ENCODE measurements around the gene FAM131A. TPM values are rescaled to one million over a fixed set of nuclear protein-coding genes. Genes with fewer than 3 reads are reported as not detected.

The FAM131A gene
- total and polyA plus RNA-seq, 9 donors = 8.4 to 14.9 (median 10.4) TPM

DNA sequence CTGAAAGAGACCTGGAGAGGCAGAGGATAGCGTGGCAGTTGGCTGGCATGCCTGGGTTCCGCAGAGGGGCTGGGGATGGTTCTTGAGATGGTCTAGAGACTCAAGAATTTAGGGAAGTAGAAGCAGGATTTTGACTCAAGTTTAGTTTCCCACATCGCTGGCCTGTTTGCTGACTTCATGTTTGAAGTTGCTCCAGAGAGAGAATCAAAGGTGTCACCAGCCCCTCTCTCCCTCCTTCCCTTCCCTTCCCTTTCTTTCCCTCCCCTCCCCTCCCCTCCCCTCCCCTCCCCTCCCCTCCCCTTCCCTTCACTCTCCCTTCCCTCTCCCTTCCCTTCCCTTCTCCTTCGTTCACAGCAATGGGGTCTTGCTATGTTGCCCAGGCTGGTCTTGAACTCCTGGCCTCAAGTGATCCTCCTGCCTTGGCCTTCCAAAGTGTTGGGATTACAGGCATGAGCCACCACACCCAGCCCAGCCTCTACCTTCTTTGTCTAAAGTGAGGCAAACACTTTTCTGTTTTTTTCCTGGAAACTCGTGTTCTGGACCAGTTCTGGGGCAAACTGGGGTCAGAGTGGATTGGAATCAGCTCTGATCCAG, 52.6 kb downstream of the FAM131A start:
- no peak overlapping the region for H3K4me3 ChIP-seq (ENCODE audit: low read length)
- H3K27me3 ChIP-seq (ENCODE audit: control insufficient read depth, insufficient read depth, low read length) = no peaks in the 10 kb centered on the region
- H3K27ac ChIP-seq (ENCODE audit: low read length) = no peak overlapping the region
- DNase-seq = no peak
- no peaks in the 10 kb centered on the region for H3K9me3 ChIP-seq (replicated peaks; ENCODE audit: control insufficient read depth, low read depth, low read length)
- 80% methylated on average over 3 of the region's 5 CpGs for WGBS (ENCODE audit: insufficient coverage)
- peaks cover 5% of the 10 kb centered on the region for H3K4me1 ChIP-seq (ENCODE audit: control insufficient read depth, insufficient read depth, low read length)
- peaks cover 39% of the 10 kb centered on the region for H3K36me3 ChIP-seq (ENCODE audit: control insufficient read depth, insufficient read depth, low read length)

DNA sequence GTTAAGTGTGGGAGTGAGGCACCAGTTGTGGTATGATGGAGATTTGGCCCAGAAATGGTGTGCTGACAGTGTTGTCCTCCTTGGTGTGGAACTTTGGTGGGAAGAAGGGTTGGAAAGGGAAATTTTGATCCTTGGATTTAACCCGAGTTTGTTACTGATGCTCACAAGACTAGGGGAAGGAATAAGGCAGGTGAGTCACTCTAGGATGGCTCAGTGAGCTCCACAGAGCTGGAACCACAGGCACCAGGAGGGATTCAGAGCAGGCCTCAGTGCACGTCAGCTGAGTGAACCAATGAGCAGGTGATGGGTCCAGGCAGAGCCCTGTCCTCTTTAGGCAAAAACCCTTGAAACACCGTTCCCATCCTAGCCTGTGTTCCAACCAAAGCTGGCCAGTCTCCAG, 53.9 kb downstream of the FAM131A start:
- WGBS (ENCODE audit: insufficient coverage) = 38% methylated on average over 1 of the region's 3 CpGs

DNA sequence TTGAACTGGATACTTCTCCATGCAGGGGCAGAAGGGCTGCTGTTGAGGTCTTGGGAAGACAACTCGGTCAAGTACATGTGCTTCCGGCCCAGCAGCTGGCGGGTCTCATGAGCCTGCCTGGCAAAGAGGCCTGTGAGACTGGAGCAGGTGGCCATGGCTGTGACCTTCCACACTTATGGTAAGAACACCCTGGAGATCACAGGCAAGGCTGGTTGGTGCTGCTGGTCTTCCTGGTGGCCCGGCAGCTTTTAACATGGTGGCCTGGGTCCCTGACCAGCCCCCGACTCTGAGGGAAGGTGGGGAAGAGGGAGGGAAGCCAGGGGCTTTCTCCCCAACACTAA, 57.9 kb downstream of the FAM131A start:
- Histone ChIP-seq H3K27ac (ENCODE audit: low read length) (peak overlapping the region; percentile 43), H3K9me3 (replicated peaks; ENCODE audit: control insufficient read depth, low read depth, low read length) (no peaks in the 10 kb centered on the region), H3K36me3 (ENCODE audit: control insufficient read depth, insufficient read depth, low read length) (no peaks in the 10 kb centered on the region), H3K4me1 (ENCODE audit: control insufficient read depth, insufficient read depth, low read length) (peaks cover 9% of the 10 kb centered on the region), H3K4me3 (ENCODE audit: low read length) (no peak overlapping the region), H3K27me3 (ENCODE audit: control insufficient read depth, insufficient read depth, low read length) (peaks cover 3% of the 10 kb centered on the region)
- peak; percentile 69 for DNase-seq
- 93% methylated on average over 3 of the region's 5 CpGs for WGBS (ENCODE audit: insufficient coverage)

More for the DNA sequence above, 53.9 kb downstream of the FAM131A start:
- no peak overlapping the region for H3K27ac ChIP-seq (ENCODE audit: low read length)
- H3K4me3 ChIP-seq (ENCODE audit: low read length) = no peak overlapping the region
- H3K4me1 ChIP-seq (ENCODE audit: control insufficient read depth, insufficient read depth, low read length) = peaks cover 9% of the 10 kb centered on the region
- H3K36me3 ChIP-seq (ENCODE audit: control insufficient read depth, insufficient read depth, low read length) = peaks cover 30% of the 10 kb centered on the region
- H3K27me3 ChIP-seq (ENCODE audit: control insufficient read depth, insufficient read depth, low read length) = no peaks in the 10 kb centered on the region
- no peaks in the 10 kb centered on the region for H3K9me3 ChIP-seq (replicated peaks; ENCODE audit: control insufficient read depth, low read depth, low read length)
- DNase-seq = no peak

Other genes starting within 250 kb of the FAM131A start
- not detected for gene HTR3E, start 240.5 kb upstream of the FAM131A start, total RNA-seq
- gene HTR3E, start 240.5 kb upstream of the FAM131A start, polyA plus RNA-seq (ENCODE audit: insufficient read depth in 1 of 8, insufficient read length in 8 of 8, low replicate concordance in 1 of 8) = under 1 TPM in 1 of 8 donors, not detected in 7; 0.07 TPM
- 32.6 TPM for gene EIF2B5, start 202.2 kb upstream of the FAM131A start, total RNA-seq
- 10 to 100 TPM; 35.6 to 41.0 (median 38.5) TPM for gene EIF2B5, start 202.2 kb upstream of the FAM131A start, polyA plus RNA-seq (ENCODE audit: insufficient read depth in 1 of 8, insufficient read length in 8 of 8, low replicate concordance in 1 of 8)
- 37.1 TPM for gene DVL3, start 182.2 kb upstream of the FAM131A start, total RNA-seq
- gene DVL3, start 182.2 kb upstream of the FAM131A start, polyA plus RNA-seq (ENCODE audit: insufficient read depth in 1 of 8, insufficient read length in 8 of 8, low replicate concordance in 1 of 8) = 10 to 100 TPM; 69.4 to 96.9 (median 88.0) TPM
- gene AP2M1, start 162.7 kb upstream of the FAM131A start, total RNA-seq = 130 TPM
- 100 to 1,000 TPM; 191 to 255 (median 218) TPM for gene AP2M1, start 162.7 kb upstream of the FAM131A start, polyA plus RNA-seq (ENCODE audit: insufficient read depth in 1 of 8, insufficient read length in 8 of 8, low replicate concordance in 1 of 8)
- 33.0 TPM for gene ABCF3, start 151.4 kb upstream of the FAM131A start, total RNA-seq
- 10 to 100 TPM; 42.0 to 54.5 (median 48.8) TPM for gene ABCF3, start 151.4 kb upstream of the FAM131A start, polyA plus RNA-seq (ENCODE audit: insufficient read depth in 1 of 8, insufficient read length in 8 of 8, low replicate concordance in 1 of 8)
- gene VWA5B2, start 108.0 kb upstream of the FAM131A start, total RNA-seq = 0.04 TPM
- 1 to 10 TPM in 1 of 8 donors, under 1 TPM in 7; 0.23 to 1.2 (median 0.42) TPM for gene VWA5B2, start 108.0 kb upstream of the FAM131A start, polyA plus RNA-seq (ENCODE audit: insufficient read depth in 1 of 8, insufficient read length in 8 of 8, low replicate concordance in 1 of 8)
- 9.6 TPM for gene ALG3, start 88.6 kb upstream of the FAM131A start, total RNA-seq
- 10 to 100 TPM; 21.5 to 28.0 (median 23.2) TPM for gene ALG3, start 88.6 kb upstream of the FAM131A start, polyA plus RNA-seq (ENCODE audit: insufficient read depth in 1 of 8, insufficient read length in 8 of 8, low replicate concordance in 1 of 8)
- 1.6 TPM for gene EEF1AKMT4, start 87.9 kb upstream of the FAM131A start, total RNA-seq
- 1 to 10 TPM; 1.0 to 2.1 (median 1.6) TPM for gene EEF1AKMT4, start 87.9 kb upstream of the FAM131A start, polyA plus RNA-seq (ENCODE audit: insufficient read depth in 1 of 8, insufficient read length in 8 of 8, low replicate concordance in 1 of 8)
- 0.04 TPM for gene CAMK2N2, start 76.0 kb upstream of the FAM131A start, total RNA-seq
- under 1 TPM in 2 of 8 donors, not detected in 6; 0.10 to 0.16 TPM for gene CAMK2N2, start 76.0 kb upstream of the FAM131A start, polyA plus RNA-seq (ENCODE audit: insufficient read depth in 1 of 8, insufficient read length in 8 of 8, low replicate concordance in 1 of 8)
- not detected for gene ECE2, start 61.6 kb upstream of the FAM131A start, total RNA-seq
- not detected for gene ECE2, start 61.6 kb upstream of the FAM131A start, polyA plus RNA-seq (ENCODE audit: insufficient read depth in 1 of 8, insufficient read length in 8 of 8, low replicate concordance in 1 of 8)
- 108 TPM for gene PSMD2, start 38.4 kb upstream of the FAM131A start, total RNA-seq
- 100 to 1,000 TPM; 145 to 200 (median 185) TPM for gene PSMD2, start 38.4 kb upstream of the FAM131A start, polyA plus RNA-seq (ENCODE audit: insufficient read depth in 1 of 8, insufficient read length in 8 of 8, low replicate concordance in 1 of 8)
- gene EIF4G1, start 23.0 kb upstream of the FAM131A start, total RNA-seq = 115 TPM
- 100 to 1,000 TPM; 161 to 242 (median 202) TPM for gene EIF4G1, start 23.0 kb upstream of the FAM131A start, polyA plus RNA-seq (ENCODE audit: insufficient read depth in 1 of 8, insufficient read length in 8 of 8, low replicate concordance in 1 of 8)
- gene CLCN2, start 24.0 kb downstream of the FAM131A start, total RNA-seq = 3.5 TPM
- gene CLCN2, start 24.0 kb downstream of the FAM131A start, polyA plus RNA-seq (ENCODE audit: insufficient read depth in 1 of 8, insufficient read length in 8 of 8, low replicate concordance in 1 of 8) = 1 to 10 TPM; 2.5 to 5.3 (median 3.9) TPM
- gene POLR2H, start 24.1 kb downstream of the FAM131A start, total RNA-seq = 53.2 TPM
- gene POLR2H, start 24.1 kb downstream of the FAM131A start, polyA plus RNA-seq (ENCODE audit: insufficient read depth in 1 of 8, insufficient read length in 8 of 8, low replicate concordance in 1 of 8) = 10 to 100 TPM; 39.9 to 55.0 (median 48.5) TPM
- gene THPO, start 40.6 kb downstream of the FAM131A start, total RNA-seq = 0.89 TPM
- gene THPO, start 40.6 kb downstream of the FAM131A start, polyA plus RNA-seq (ENCODE audit: insufficient read depth in 1 of 8, insufficient read length in 8 of 8, low replicate concordance in 1 of 8) = 1 to 10 TPM; 1.5 to 2.8 (median 2.1) TPM
- gene CHRD, start 42.5 kb downstream of the FAM131A start, total RNA-seq = 14.1 TPM
- gene CHRD, start 42.5 kb downstream of the FAM131A start, polyA plus RNA-seq (ENCODE audit: insufficient read depth in 1 of 8, insufficient read length in 8 of 8, low replicate concordance in 1 of 8) = 10 to 100 TPM; 14.7 to 21.9 (median 18.0) TPM
- gene EPHB3, start 224.2 kb downstream of the FAM131A start, total RNA-seq = 36.2 TPM
- gene EPHB3, start 224.2 kb downstream of the FAM131A start, polyA plus RNA-seq (ENCODE audit: insufficient read depth in 1 of 8, insufficient read length in 8 of 8, low replicate concordance in 1 of 8) = 10 to 100 TPM; 36.2 to 62.1 (median 47.6) TPM

All from muscle of leg (tissue), 11 donors.